GM19468 (cell line): ENCODE results near the gene ALKBH3.

ENCODE experiments used
- ATAC-seq: cut with Tn5 transposase; IDR thresholded peaks from one replicate; pipeline ENCODE4 v1.9.1; 2021; ENCODE audit warnings: mild to moderate bottlenecking, moderate library complexity, moderate number of reproducible peaks; ENCODE audit not compliant: unreplicated experiment; ENCODE audit errors: extremely low read depth

ALKBH3 gene

DNA sequence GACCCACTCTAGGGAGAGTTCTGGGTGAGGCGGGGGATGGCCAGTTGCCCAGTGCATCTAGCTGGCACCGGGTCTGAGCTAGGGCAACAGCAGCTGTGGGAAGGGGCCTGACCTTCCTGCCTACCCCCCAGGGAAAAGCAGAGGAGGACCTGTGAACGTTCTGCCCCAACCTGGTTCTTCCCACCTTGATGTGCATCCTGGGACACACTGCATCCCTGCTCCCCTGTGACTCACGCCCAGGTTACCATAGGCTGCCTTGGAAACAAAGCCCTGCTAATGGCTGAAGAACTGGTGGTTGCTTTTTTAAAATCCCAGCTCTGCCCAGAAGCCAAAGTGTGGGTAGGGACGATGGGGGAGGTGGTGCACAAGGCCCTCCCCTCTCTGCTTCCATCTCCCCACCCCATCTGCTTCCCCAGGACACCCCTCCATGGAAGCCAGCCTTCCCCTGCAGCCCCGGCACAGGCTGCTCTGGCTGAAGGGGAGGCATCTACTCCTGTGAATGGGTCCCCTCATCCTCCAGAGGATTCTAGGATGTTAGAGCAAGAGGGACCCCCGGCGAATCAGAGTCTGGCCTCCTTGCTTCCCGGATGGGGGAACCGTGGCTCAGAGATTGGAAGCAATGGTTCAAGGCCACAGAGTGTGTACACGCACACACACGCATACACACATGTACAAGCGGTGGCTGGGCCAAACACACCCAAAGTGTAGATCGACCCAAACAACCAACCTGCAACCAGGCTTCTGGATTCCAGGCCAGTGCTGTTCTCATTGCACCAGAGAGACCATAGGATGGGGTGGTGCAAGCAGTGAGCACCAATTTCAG, 54.2 kb downstream of the ALKBH3 start:
- no peak for ATAC-seq

DNA sequence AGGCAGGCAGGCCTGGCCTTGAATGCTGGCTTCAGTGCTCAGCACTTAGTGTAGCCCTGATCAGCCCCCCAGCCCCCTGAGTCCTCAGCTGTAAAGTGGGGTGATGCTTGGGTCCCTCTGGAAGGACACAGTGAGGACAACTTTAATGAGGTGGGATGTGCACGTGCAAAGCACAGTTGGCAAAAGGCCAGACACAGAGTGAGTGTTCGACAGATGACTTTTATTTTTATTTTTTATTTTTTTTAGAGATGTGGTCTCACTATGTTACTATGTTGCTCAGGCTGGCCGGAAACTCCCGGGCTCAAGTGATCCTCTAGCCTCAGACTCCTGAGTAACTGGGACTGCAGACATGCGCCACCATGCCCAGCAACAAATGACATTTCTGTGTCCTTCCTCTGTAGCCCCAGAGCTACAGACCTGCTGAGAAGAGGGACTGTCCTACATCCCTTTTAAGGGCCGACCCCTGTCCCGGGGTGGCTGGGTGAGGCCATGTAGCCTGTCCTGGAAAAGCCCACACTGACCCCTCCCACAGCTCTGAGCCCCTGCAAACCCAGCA, 54.9 kb downstream of the ALKBH3 start:
- no peak for ATAC-seq

GRCh38 chr11:43936076-43936475, 55.4 kb downstream of the ALKBH3 start:
- ATAC-seq = no peak

- no peak for ATAC-seq
Observed at GRCh38 chr11:43937434-43938411, 57.1 kb downstream of the ALKBH3 start.

DNA sequence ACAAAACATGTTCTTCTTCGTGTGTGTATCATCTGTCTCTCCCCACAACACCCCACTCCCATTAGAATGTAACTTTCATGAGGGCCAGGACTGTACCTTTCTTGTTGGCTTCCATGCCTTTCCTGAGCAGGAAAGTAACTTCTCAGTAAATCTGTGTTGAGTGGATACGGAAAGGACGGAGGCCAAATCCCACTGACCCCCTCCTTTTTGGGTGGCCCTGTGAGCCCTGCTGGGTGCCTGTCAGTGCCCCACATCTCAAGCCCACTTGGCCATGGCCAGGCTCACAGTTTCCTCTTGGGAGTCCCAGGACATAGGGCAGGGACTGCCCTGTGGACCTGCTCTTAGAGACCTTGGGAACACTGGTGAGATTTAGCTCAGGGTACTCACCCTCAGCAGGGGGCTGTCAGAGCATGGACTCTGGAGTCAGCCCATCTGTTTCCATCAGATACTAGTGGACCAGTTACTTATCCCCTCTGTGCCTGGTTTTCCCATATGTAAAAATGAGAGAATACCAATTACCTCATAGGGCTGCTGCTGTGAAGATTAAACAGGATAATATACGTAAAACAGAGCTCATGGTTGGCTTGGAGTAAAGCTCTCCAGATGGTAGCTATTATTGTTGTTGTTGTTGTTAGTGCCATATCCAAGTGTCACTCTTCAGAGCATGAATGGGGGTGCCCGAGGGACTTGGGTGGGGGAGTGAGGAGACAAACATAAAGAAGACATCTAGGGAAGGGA, 60.8 kb downstream of the ALKBH3 start:
- ATAC-seq = no peak

DNA sequence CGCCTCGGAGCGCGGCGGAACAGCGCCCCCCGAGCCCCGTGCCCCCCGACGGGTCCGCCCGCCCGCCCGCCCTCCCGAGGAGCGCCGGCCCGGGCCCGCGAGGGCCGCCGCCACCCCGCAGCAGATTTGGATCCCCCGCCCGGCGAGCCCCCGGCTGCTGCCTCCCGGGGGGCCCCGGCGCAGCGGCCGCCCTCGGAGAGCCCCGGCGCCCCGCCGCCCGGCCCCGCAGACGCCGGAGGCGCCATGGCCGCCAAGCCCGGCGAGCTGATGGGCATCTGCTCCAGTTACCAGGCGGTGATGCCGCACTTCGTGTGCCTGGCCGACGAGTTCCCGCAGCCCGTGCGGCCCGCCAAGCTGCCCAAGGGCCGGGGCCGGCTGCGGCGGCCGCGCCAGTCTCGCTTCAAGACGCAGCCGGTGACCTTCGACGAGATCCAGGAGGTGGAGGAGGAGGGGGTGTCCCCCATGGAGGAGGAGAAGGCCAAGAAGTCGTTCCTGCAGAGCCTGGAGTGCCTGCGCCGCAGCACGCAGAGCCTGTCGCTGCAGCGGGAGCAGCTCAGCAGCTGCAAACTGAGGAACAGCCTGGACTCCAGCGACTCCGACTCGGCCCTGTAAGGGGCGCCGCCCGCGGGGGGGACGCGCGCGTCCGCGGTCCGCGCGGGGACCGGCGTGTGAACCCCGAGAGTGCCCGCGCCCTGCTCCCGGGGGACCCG, 62.2 kb downstream of the ALKBH3 start:
- ATAC-seq = no peak

DNA sequence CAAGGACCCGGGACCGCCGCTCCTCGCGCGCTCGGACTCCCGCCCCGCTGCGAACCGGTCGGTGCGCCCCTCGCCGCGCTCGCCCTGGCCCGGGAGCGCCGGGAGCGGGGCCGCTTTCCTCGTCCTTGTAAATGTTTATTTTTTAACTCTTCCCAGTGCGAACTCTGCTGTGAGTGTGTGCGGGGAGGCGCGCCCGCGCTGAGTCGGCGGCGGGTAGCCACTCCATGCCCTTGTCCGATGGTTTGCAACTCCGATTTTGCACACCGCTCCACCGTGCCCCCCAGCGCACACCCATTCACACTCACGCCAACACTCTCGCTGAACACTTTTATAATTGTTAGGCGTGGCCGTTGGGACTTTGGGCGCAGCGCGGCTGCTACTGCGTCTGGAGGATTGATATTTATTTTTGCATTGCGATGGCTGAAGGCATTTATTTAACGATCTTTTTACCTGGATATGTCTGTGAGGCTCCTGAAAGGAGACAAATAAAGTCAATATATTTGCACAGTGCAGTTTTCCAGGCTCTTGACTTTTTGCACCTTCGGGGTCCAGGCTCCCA, 62.8 kb downstream of the ALKBH3 start:
- ATAC-seq = no peak

DNA sequence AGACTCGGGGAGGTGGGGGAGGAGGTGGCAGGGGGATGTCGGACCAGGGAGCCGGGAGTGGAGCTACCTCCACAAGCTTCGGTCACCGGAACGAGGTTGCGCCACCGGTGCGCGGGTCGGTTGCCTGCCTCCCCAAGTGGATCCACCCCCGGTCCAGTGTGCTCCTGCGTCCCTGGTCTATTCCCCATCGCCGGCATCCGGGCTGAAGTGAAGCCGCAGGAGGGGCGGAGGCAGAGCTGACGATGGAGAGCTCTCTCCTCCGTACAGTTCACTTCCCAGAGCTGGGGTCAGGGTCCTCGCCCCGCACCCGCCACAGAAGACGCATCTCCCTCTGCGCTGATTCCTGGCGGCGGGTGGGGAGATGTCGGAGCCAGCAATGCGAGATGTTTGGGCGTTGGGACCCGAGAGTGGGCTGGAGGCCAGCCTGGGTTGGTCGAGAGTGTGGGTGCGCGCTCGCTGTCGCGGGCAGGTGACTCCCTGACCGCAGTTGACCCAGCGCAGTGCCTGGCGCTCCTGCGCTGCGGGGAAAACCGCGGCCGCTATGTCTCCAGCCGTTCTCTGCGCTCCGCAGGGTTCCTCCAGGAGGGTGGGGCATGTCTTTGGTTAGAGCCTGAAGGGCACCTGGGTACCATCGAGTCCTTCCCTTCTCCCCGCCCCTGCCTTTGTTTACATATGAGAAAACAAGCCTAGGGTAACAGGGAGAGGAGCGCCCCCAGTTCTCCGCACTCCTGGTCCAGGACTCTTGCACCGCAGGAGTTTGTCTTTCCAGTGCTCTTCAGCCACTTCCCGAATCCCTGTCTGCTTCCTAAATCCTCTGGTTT, 63.5 kb downstream of the ALKBH3 start:
- ATAC-seq = no peak

DNA sequence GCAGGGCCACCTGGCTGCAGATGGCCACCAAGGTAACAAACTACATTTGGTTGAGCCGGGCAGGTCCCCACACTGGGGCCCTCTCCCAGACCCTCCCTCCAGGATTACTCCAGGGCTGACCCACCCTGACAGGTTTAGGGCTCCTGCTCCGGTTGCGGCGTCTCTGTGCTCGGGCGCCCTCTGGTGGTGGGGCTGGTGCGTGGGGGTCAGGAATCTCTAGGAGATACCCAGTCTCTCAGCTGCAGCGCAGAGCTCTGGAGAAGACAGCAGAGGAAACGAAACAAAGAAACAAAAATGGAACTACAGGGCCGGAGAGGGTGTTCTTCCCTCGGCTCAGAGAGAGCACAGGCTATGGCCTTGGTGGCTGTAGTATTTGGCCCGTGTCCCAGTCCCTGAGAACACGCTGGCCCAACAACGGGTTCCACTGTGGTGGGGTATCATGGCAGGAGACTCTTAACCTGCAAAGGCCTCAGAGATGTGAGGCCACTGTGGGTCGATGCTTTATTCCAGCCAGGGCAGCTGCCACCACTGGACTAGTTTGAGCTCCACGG, 64.2 kb downstream of the ALKBH3 start:
- ATAC-seq = no peak

GRCh38 chr11:43947003-43947500, 66.4 kb downstream of the ALKBH3 start:
- no peak for ATAC-seq

DNA sequence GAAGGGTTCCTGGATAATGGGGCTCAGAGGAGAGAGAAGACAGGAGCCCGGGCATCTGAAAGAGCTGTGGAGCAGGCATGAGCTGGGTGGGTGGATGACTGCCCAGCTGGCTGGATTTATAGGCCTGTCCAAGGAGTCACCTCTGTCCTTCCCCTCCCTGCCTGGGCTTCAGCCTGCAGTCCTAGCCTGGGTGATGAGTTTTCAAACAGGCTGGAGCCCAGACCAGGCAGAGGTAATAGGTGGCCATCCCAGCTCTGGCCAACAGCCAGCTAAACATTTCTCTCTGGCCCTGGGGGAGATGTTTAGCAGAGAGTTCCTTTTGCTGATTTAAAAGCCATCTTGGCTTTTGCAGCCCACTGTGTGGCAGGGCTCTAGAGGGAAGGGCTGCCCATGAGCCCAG, 67.2 kb downstream of the ALKBH3 start:
- ATAC-seq = no peak

DNA sequence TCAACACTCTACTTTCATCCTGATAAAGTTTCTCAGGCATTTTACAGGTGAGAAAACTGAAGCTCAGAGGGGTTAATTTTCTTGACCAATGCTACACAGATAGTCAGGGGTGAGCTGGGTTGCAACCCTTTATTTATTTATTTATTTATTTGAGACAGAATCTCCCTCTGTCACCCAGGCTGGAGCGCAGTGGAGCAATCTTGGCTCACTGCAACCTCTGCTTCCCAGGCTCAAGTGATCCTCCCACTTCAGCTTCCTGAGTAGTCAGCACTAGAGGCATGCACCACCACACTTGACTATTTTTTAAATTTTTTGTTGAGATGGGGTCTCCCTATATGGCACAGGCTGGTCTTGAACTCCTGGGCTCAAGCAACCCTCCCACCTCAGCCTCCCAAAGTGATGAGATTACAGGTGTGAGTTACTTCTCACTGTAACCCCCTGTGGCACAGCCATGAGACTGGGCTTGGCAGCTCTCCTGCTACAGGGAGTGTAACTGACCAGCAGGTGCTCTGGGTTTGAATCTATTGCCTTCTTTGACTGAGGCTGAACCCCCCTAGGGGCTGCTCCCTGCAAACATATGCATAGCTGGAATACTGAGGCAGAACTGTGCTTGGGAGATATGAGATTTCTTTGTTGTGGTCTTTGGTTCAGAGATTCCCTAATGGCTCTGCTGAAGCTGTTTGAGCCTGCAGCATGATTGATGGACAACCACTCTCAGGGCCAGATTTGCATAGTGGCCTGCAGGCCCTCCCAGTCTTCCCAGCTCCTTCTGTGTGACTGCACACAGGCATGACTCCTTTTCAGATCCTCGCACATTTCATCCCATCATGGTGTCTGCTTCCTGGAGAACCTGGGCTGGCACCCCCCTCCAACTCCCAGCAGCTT, 68.0 kb downstream of the ALKBH3 start:
- no peak for ATAC-seq

DNA sequence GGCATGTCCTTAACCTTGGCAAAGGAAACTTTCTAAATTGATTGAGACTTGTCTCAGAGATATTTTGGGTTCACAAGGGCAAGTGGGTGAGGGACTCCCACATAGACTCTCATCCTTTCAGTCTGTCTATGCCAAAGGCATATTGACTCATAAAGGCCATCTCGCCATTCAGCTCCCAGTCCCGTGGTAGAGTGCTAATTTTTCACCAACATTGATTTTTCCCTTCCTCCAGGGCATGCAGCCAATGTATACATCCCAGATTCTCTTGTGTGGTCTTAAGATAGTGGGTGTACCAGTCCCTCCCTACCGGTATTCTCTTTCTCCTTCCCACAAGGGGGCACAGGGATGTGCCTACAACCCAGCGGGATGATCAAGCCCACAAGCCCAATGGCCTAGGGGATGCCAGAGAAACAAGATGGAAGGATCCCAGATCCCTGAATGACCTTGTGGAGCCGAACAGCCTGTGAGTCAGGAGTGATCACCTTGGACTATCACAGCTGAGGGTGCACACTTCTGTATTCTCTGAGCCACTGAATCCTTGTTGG, 69.8 kb downstream of the ALKBH3 start:
- ATAC-seq = no peak

GRCh38 chr11:43951231-43951630, 70.6 kb downstream of the ALKBH3 start:
- no peak for ATAC-seq

DNA sequence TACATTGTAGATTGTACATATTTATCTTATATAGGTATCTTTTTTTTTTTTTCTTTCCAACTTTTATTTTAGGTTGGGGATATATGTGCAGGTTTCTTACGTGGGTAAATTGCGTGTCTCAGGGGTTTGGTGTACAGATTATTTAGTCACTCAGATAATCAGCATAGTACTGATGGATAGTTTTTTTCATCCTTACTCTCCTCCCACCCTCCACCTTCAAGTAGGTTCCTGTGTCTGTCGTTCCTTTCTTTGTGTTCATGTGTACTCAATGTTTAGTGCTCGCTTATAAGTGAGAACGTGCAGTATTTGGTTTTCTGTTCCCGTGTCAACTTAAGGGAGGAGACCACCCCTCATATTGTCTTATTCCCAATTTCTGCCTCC, 71.4 kb downstream of the ALKBH3 start:
- no peak for ATAC-seq

GRCh38 chr11:43952401-43953342, 72.0 kb downstream of the ALKBH3 start:
- ATAC-seq = no peak
